Calu3 (cell line): ENCODE data around the gene C1D. TPM values are rescaled to one million over a fixed set of nuclear protein-coding genes. Genes with fewer than 3 reads are reported as not detected.
A peak's percentile ranks its signal among the peaks of the same experiment; 100 is the strongest.

Source experiments
- BruUV-seq: library from RNA; stranded (reverse); fragments of 400-500 nt; replicated peaks from 2 replicates; lab custom pipeline; 2021; lab: Mats Ljungman, UMichigan
- CTCF ChIA-PET: fragments of 300-600 bp; sonication (Branson Sonifier 250); formaldehyde crosslinking; loops from one replicate; lab custom pipeline; 2022; ENCODE audit warnings: antibody characterized with exemption; lab: Charles Lee
- DNase-seq: peaks from one replicate; pipeline ENCODE4 v3.0.0; 2022
- H3K27ac Mint-ChIP-seq: one replicate; pipeline ENCODE4 v1.8.0; 2022; ENCODE audit warnings: mixed read lengths; ENCODE audit not compliant: unreplicated experiment
- H3K27me3 Mint-ChIP-seq: one replicate; pipeline ENCODE4 v1.8.0; 2022; ENCODE audit warnings: mixed read lengths; ENCODE audit not compliant: unreplicated experiment
- H3K36me3 Mint-ChIP-seq: one replicate; pipeline ENCODE4 v1.8.0; 2022; ENCODE audit warnings: mild to moderate bottlenecking, moderate library complexity, mixed read lengths; ENCODE audit not compliant: insufficient read depth, unreplicated experiment
- H3K4me1 Mint-ChIP-seq: one replicate; pipeline ENCODE4 v1.8.0; 2022; ENCODE audit warnings: mild to moderate bottlenecking, low read depth, mixed read lengths; ENCODE audit not compliant: unreplicated experiment
- H3K4me3 Mint-ChIP-seq: one replicate; pipeline ENCODE4 v1.8.0; 2022; ENCODE audit warnings: mild to moderate bottlenecking, low read depth, moderate library complexity, mixed read lengths; ENCODE audit not compliant: unreplicated experiment
- H3K9me3 Mint-ChIP-seq: one replicate; pipeline ENCODE4 v1.8.0; 2022; ENCODE audit warnings: low read depth, mixed read lengths; ENCODE audit not compliant: unreplicated experiment
- CTCF ChIP-seq: fragments of 200-600 bp; IDR thresholded peaks from one replicate; pipeline ENCODE4 v1.8.0; 2022; ENCODE audit warnings: antibody characterized with exemption; ENCODE audit not compliant: unreplicated experiment
- intact Hi-C: fragments of 100-400 bp; cut with micrococcal nuclease; formaldehyde crosslinking; loops from one replicate; pipeline ENCODE4 v1.10.0; 2022; ENCODE audit not compliant: unreplicated experiment
- total RNA-seq: library from RNA; stranded (reverse); gene quantifications from 2 replicates; pipeline ENCODE4 v1.2.3, GENCODE V29; 2022

C1D gene
- total RNA-seq, 1 experiment from 2014 or later = 21.0 TPM

GRCh38 chr2:68039317-68039716 lies 23.5 kb downstream of the C1D start:
- TF ChIP-seq CTCF = no peak
- Mint-ChIP-seq H3K36me3 (no peaks in the 10 kb centered on the region), H3K27ac (no peak overlapping the region), H3K27me3 (no peaks in the 10 kb centered on the region), H3K4me1 (peaks cover 8% of the 10 kb centered on the region), H3K4me3 (no peak overlapping the region), H3K9me3 (no peaks in the 10 kb centered on the region)
- no TSS peak for BruUV-seq
- DNase-seq = no peak
- CTCF ChIA-PET = no interaction called here
- intact Hi-C loops = loop anchor here (5.0 kb wide), 1 partner anchor 483 kb away; no protein-coding TSS in a partner anchor

GRCh38 chr2:68032702-68033101 lies 30.1 kb downstream of the C1D start:
- no TSS peak for BruUV-seq
- TF ChIP-seq CTCF = no peak
- intact Hi-C loops = loop anchor here (5.0 kb wide), 2 partner anchors 185 to 1605 kb away; no protein-coding TSS in a partner anchor
- Mint-ChIP-seq H3K4me3 (no peak overlapping the region), H3K4me1 (no peaks in the 10 kb centered on the region), H3K27ac (no peak overlapping the region), H3K9me3 (no peaks in the 10 kb centered on the region), H3K36me3 (no peaks in the 10 kb centered on the region), H3K27me3 (no peaks in the 10 kb centered on the region)
- DNase-seq = no peak
- CTCF ChIA-PET = no interaction called here

DNA sequence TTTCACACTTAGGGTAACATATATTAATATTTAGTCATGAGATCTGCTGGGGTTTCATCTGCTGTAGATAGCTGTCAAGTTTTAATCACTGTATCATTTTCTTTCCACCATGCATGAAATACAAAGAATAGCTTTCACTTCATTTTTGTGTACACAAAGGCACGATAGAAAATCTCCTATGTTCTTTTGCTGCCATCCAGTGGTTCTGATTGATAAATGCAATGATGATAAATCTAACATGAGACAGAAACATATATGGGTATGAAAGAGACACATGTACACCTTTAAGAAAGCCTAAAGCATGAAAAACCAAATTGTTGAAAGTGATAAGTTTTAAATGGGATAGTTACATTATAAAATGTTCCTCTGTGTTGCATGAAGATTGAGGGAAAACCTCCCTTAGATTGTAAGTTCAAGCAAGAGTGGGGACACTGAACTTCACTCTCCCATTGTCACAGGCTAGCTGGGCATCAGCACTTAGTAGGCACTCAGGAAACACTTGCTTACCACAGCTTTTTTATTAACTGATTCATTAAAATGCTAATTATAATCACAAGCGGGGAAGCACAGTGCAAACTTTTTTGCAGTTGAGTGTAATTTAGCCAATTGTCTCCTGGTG lies 31.2 kb downstream of the C1D start:
- CTCF ChIA-PET = interaction anchor here (0.5 to 1.0 kb wide), 3 partner anchors 185 to 1598 kb away, joined by 3 to 5 read pairs (median 3); no protein-coding TSS in a partner anchor
- no peaks in the 10 kb centered on the region for H3K27me3 Mint-ChIP-seq
- H3K27ac Mint-ChIP-seq = no peak overlapping the region
- TF ChIP-seq CTCF = peak; percentile 25
- BruUV-seq = no TSS peak
- no peaks in the 10 kb centered on the region for H3K36me3 Mint-ChIP-seq
- no peak overlapping the region for H3K4me3 Mint-ChIP-seq
- intact Hi-C loops = loop anchor here (1.0 to 5.0 kb wide), 3 partner anchors 184 to 1604 kb away; no protein-coding TSS in a partner anchor
- H3K9me3 Mint-ChIP-seq = no peaks in the 10 kb centered on the region
- peak; percentile 29 for DNase-seq
- H3K4me1 Mint-ChIP-seq = no peaks in the 10 kb centered on the region

DNA sequence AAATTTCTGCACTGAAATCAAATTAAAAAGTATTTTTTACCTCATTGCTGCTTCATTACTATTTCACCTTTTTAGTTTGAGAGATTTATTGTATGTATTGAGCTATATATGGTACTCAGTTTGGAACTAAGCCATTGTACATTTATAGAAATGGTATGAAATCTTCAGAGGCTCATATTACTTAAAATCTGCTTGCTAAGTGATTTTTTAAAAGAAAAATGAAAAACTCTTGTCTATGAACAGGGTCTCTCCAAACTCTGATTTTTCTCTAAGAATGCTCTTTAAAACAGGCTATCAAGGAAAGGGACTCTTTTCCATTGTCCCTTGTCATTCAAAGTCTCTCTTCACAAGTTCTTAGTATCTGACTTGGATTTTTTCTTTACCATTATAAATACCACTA lies 31.8 kb downstream of the C1D start:
- DNase-seq = no peak
- Mint-ChIP-seq H3K36me3 (no peaks in the 10 kb centered on the region), H3K27me3 (no peaks in the 10 kb centered on the region), H3K27ac (no peak overlapping the region), H3K4me3 (no peak overlapping the region), H3K4me1 (no peaks in the 10 kb centered on the region), H3K9me3 (no peaks in the 10 kb centered on the region)
- TF ChIP-seq CTCF = no peak
- intact Hi-C loops = loop anchor here (1.0 to 5.0 kb wide), 3 partner anchors 184 to 1604 kb away; no protein-coding TSS in a partner anchor
- CTCF ChIA-PET = interaction anchor here (0.5 to 1.0 kb wide), 3 partner anchors 185 to 1598 kb away, joined by 3 to 5 read pairs (median 3); no protein-coding TSS in a partner anchor
- BruUV-seq = no TSS peak
